ENCODE data around the gene C3orf70. TPM values are rescaled to one million over a fixed set of nuclear protein-coding genes. Genes with fewer than 3 reads are reported as not detected.
"Not testable (repeated sequence)": the region's sequence is repeated elsewhere in the genome, so short reads cannot be mapped to it uniquely, and the experiment has no call there.

Gene C3orf70
- total RNA-seq, 1 donor from 2014 or later, result 2.6 TPM

- DNase-seq, result no peak
These were observed 1.5 kb downstream of the C3orf70 start for GRCh38 chr3:185151101-185151963.

GRCh38 chr3:185150561-185150960 is 2.3 kb downstream of the C3orf70 start:
- no peak for DNase-seq

GRCh38 chr3:185149591-185149990 is 3.3 kb downstream of the C3orf70 start:
- DNase-seq, result no peak

GRCh38 chr3:185145511-185145910 is 7.3 kb downstream of the C3orf70 start:
- DNase-seq, result no peak

- no peak for DNase-seq
These were observed 8.1 kb downstream of the C3orf70 start for GRCh38 chr3:185144784-185145183.

- DNase-seq, result no peak
These were observed 15.0 kb downstream of the C3orf70 start for GRCh38 chr3:185137821-185138220.

GRCh38 chr3:185134509-185134908 is 18.4 kb downstream of the C3orf70 start:
- DNase-seq, result no peak

GRCh38 chr3:185131602-185132256 is 21.1 kb downstream of the C3orf70 start:
- no peak for DNase-seq

- DNase-seq, result no peak
These were observed 23.8 kb downstream of the C3orf70 start for GRCh38 chr3:185129083-185129482.

- DNase-seq, result no peak
These were observed 26.7 kb downstream of the C3orf70 start for GRCh38 chr3:185126201-185126600.

GRCh38 chr3:185120126-185120525 is 32.7 kb downstream of the C3orf70 start:
- no peak for DNase-seq

- DNase-seq, result no peak
These were observed 37.5 kb downstream of the C3orf70 start for GRCh38 chr3:185115371-185115770.

- DNase-seq, result no peak
These were observed 38.1 kb downstream of the C3orf70 start for GRCh38 chr3:185114756-185115155.

GRCh38 chr3:185112186-185112585 is 40.7 kb downstream of the C3orf70 start:
- DNase-seq, result no peak

GRCh38 chr3:185109012-185109411 is 43.8 kb downstream of the C3orf70 start:
- DNase-seq, result not testable (repeated sequence)

GRCh38 chr3:185106256-185106890 is 46.5 kb downstream of the C3orf70 start:
- not testable (repeated sequence) for DNase-seq

GRCh38 chr3:185103359-185104127 is 49.3 kb downstream of the C3orf70 start:
- DNase-seq, result no peak

- DNase-seq, result no peak
These were observed 58.2 kb downstream of the C3orf70 start for GRCh38 chr3:185094697-185095096.

GRCh38 chr3:185093116-185093515 is 59.7 kb downstream of the C3orf70 start:
- no peak for DNase-seq

- no peak for DNase-seq
These were observed 62.0 kb downstream of the C3orf70 start for GRCh38 chr3:185090811-185091210.

- no peak for DNase-seq
These were observed 63.1 kb downstream of the C3orf70 start for GRCh38 chr3:185089751-185090150.

- no peak for DNase-seq
These were observed 63.5 kb downstream of the C3orf70 start for GRCh38 chr3:185089343-185089742.

GRCh38 chr3:185087419-185087818 is 65.4 kb downstream of the C3orf70 start:
- DNase-seq, result no peak

All from dermis blood vessel endothelial cell (primary cell).